Subcutaneous abdominal adipose tissue (tissue), 5 donors: Measurements from ENCODE around the gene EXOC3L2.

Experiments
- H3K27ac ChIP-seq: one replicate; pipeline ENCODE4 v1.7.0; 2013; ENCODE audit warnings: low read depth, mild to moderate bottlenecking, inconsistent platforms, low read length, moderate library complexity
- H3K27me3 ChIP-seq, 5 donors: one replicate each; pipeline ENCODE4 v1.7.0; 2013; ENCODE audit warnings: low read length in 5 of 5, inconsistent platforms in 1 of 5; ENCODE audit not compliant: control insufficient read depth in 5 of 5, insufficient read depth in 4 of 5
- H3K36me3 ChIP-seq, 5 donors: one replicate each; pipeline ENCODE4 v1.7.0; 2013; ENCODE audit warnings: low read length in 5 of 5; ENCODE audit not compliant: control insufficient read depth in 5 of 5, insufficient read depth in 5 of 5
- H3K4me1 ChIP-seq, 5 donors: one replicate each; pipeline ENCODE4 v1.7.0; 2013; ENCODE audit warnings: low read length in 5 of 5, mild to moderate bottlenecking in 3 of 5, moderate library complexity in 1 of 5; ENCODE audit not compliant: control insufficient read depth in 5 of 5, insufficient read depth in 5 of 5
- H3K4me3 ChIP-seq, 5 donors: one replicate each; pipeline ENCODE4 v1.7.0; 2013; ENCODE audit warnings: low read length in 5 of 5, low read depth in 1 of 5
- H3K9ac ChIP-seq, 5 donors: one replicate each; pipeline ENCODE4 v1.7.0; 2013; ENCODE audit warnings: low read length in 5 of 5, mild to moderate bottlenecking in 4 of 5, moderate library complexity in 3 of 5
- H3K9me3 ChIP-seq, 5 donors: one replicate each; pipeline ENCODE4 v1.7.0; 2013; ENCODE audit warnings: low read length in 5 of 5; ENCODE audit not compliant: control insufficient read depth in 5 of 5
- donor health status: healthy.
- donor health status: healthy.
- donor health status: healthy.
- donor health status: healthy.
- donor health status: healthy.

The EXOC3L2 gene

GRCh38 chr19:45215391-45216191, 29.6 kb downstream of the EXOC3L2 start:
- Histone ChIP-seq H3K9ac (no peak overlapping the region), H3K27ac (no peak overlapping the region), H3K27me3 (peaks cover 11 to 36% (median 24%) of the 10 kb centered on the region in 5 donors)

GRCh38 chr19:45213031-45213430, 32.2 kb downstream of the EXOC3L2 start:
- peaks cover 0 to 29% (median 8%) of the 10 kb centered on the region in 5 donors for H3K4me1 ChIP-seq
- H3K9ac ChIP-seq: no peak overlapping the region
- no peak overlapping the region for H3K4me3 ChIP-seq
- H3K27me3 ChIP-seq: peaks cover 11 to 30% (median 21%) of the 10 kb centered on the region in 5 donors
- H3K36me3 ChIP-seq: no peaks in the 10 kb centered on the region
- H3K9me3 ChIP-seq: no peaks in the 10 kb centered on the region
- peak overlapping the region; percentile 62 for H3K27ac ChIP-seq

More at GRCh38 chr19:45215391-45216191, 29.6 kb downstream of the EXOC3L2 start:
- Histone ChIP-seq H3K36me3 (no peaks in the 10 kb centered on the region), H3K4me1 (peaks cover 0 to 29% (median 8%) of the 10 kb centered on the region in 5 donors), H3K4me3 (peak overlapping the region in 2 of 5 donors; percentile 2 to 14), H3K9me3 (no peaks in the 10 kb centered on the region)

DNA sequence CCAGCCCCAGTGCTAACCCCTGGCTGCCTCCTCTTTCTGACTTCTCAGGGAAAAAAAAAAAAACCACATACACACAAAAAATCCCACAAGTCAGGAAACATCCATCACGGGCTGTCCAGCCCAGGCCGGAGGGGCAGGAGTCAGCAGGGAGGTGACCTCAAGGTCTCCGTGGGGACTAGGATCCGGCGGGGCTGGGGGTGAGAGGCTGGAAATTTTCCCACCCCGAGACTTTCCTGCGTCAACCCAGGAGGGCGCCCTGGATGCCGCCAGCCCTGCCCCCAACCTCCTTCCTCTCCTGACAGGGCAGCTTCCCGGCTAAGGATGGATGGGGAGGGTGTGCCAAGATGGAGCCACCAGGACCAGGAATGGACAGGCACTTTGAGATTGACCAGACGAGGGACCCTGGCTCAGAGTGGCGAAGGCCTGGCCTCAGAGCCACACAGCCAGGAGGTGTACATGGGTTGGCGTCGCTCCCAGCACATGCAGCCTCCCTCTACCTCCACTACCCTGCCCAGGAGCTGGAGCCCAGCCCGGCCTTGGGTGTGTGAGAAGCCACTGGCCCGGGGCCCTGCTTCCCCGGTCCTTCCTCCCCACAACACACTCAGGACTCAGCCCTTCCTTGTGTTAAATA, 33.3 kb downstream of the EXOC3L2 start:
- Histone ChIP-seq H3K36me3 (no peaks in the 10 kb centered on the region), H3K4me1 (peaks cover 0 to 29% (median 4%) of the 10 kb centered on the region in 5 donors), H3K27me3 (peaks cover 7 to 19% (median 15%) of the 10 kb centered on the region in 5 donors), H3K9me3 (no peaks in the 10 kb centered on the region), H3K4me3 (no peak overlapping the region), H3K27ac (peak overlapping the region; percentile 62), H3K9ac (no peak overlapping the region)

DNA sequence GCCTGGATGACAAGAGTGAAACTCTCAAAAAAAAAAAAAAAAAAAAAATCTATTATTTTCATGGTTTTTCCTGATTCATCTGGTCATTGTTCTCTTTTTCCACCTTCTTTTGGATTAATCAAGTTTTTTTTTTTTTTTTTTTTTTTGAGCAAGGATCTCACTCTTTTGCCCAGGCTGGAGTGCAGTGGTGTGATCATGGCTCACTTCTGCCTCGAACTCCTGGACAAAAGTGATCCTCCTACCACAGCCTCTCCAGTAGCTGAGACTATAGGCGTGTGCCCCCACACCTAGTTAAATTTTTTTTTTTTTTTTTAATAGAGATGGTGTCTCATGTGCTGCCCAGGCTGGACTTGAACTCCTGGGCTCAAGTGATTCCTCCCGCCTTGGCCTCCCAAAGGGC, 38.9 kb downstream of the EXOC3L2 start:
- H3K9ac ChIP-seq: no peak overlapping the region
- H3K4me3 ChIP-seq: no peak overlapping the region
- no peaks in the 10 kb centered on the region for H3K36me3 ChIP-seq
- H3K9me3 ChIP-seq: no peaks in the 10 kb centered on the region
- peaks cover 0 to 1% (median 0%) of the 10 kb centered on the region in 5 donors for H3K4me1 ChIP-seq
- no peak overlapping the region for H3K27ac ChIP-seq
- H3K27me3 ChIP-seq: peaks cover 0 to 2% (median 0%) of the 10 kb centered on the region in 5 donors

GRCh38 chr19:45205810-45206209, 39.4 kb downstream of the EXOC3L2 start:
- Histone ChIP-seq H3K27ac (no peak overlapping the region), H3K9ac (no peak overlapping the region), H3K4me1 (no peaks in the 10 kb centered on the region), H3K27me3 (no peaks in the 10 kb centered on the region), H3K9me3 (no peaks in the 10 kb centered on the region), H3K36me3 (no peaks in the 10 kb centered on the region), H3K4me3 (no peak overlapping the region)

DNA sequence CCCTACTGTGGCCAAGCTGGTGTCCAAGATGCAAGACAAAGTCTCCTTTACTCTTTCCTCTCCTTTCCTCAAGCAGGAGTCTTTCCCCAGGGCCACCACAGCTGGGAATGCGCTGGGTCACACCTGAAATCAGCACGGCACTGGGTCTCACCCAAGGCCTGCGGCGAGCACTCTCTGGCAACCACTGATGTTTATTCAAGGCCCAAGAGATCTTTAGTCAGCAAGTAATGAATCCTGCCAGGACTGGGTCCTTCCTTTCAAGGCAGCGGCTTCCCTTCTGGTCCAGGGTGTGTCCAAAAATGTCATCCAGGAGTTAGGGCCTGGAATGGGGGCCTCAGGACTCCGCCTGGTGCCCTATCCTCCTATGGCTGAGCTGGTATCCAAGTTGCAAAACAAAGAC, 42.6 kb downstream of the EXOC3L2 start:
- Histone ChIP-seq H3K4me1 (no peaks in the 10 kb centered on the region), H3K4me3 (no peak overlapping the region), H3K36me3 (no peaks in the 10 kb centered on the region), H3K27me3 (no peaks in the 10 kb centered on the region), H3K9ac (no peak overlapping the region), H3K9me3 (no peaks in the 10 kb centered on the region), H3K27ac (no peak overlapping the region)

DNA sequence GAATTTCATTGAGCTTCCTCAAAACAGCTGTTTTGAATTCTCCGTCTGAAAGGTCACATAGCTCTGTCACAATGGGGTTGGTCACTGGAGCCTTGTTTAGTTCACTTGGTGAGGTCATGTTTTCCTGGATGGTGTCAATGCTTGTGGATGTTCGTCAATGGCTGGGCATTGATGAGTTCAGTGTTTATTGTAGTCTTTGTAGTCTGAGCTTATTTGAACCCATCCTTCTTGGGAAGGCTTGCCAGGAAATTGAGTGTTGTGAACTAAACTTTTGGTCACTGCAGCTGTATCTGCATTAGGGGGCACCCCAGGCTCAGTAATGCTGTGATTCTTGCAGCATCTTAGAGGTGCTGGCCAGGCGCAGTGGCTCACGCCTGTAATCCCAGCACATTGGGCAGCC, 44.6 kb downstream of the EXOC3L2 start:
- no peak overlapping the region for H3K27ac ChIP-seq
- H3K27me3 ChIP-seq: no peaks in the 10 kb centered on the region

GRCh38 chr19:45195764-45196163, 49.4 kb downstream of the EXOC3L2 start:
- Histone ChIP-seq H3K27ac (no peak overlapping the region), H3K4me3 (no peak overlapping the region), H3K4me1 (no peaks in the 10 kb centered on the region), H3K9ac (no peak overlapping the region), H3K27me3 (no peaks in the 10 kb centered on the region), H3K9me3 (no peaks in the 10 kb centered on the region), H3K36me3 (peaks cover 0 to 6% (median 0%) of the 10 kb centered on the region in 5 donors)

More for the DNA sequence above, 44.6 kb downstream of the EXOC3L2 start:
- no peak overlapping the region for H3K9ac ChIP-seq
- H3K4me3 ChIP-seq: no peak overlapping the region
- H3K9me3 ChIP-seq: no peaks in the 10 kb centered on the region
- no peaks in the 10 kb centered on the region for H3K36me3 ChIP-seq
- H3K4me1 ChIP-seq: no peaks in the 10 kb centered on the region

DNA sequence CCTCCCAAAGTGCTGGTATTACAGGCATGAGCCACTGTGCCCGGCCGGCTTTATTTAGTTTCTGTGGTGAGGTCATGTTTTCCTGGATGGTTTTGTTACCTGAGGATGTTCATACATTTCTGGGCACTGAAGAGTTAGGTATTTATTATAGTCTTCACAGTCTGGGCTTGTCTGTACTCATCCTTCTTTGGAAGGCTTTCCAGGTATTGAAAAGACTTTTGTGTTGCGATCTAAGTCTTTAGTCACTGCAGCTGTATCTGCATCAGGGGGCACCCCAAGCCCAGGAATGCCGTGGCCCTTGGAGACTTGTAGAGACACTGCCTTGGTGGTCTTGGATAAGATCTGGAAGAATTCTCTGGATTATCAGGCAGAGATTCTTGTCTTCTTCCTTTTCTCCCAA, 53.8 kb downstream of the EXOC3L2 start:
- H3K4me3 ChIP-seq: no peak overlapping the region
- H3K4me1 ChIP-seq: peaks cover 0 to 4% (median 0%) of the 10 kb centered on the region in 5 donors
- H3K27me3 ChIP-seq: no peaks in the 10 kb centered on the region
- peak overlapping the region in 1 of 5 donors; percentile 21 for H3K9ac ChIP-seq
- no peaks in the 10 kb centered on the region for H3K9me3 ChIP-seq
- H3K36me3 ChIP-seq: peaks cover 0 to 6% (median 0%) of the 10 kb centered on the region in 5 donors
- H3K27ac ChIP-seq: no peak overlapping the region

GRCh38 chr19:45189971-45190370, 55.2 kb downstream of the EXOC3L2 start:
- Histone ChIP-seq H3K27me3 (no peaks in the 10 kb centered on the region), H3K4me1 (peaks cover 0 to 4% (median 0%) of the 10 kb centered on the region in 5 donors), H3K9me3 (no peaks in the 10 kb centered on the region), H3K27ac (no peak overlapping the region), H3K4me3 (no peak overlapping the region), H3K9ac (no peak overlapping the region), H3K36me3 (peaks cover 0 to 6% (median 0%) of the 10 kb centered on the region in 5 donors)
